Activated effector memory CD4-positive, alpha-beta T cell treated with Interleukin-2 at 50 U/mL for 16 hours (primary cell): ENCODE data around the gene SFTPA2.
"Not testable (repeated sequence)": the region's sequence is repeated elsewhere in the genome, so short reads cannot be mapped to it uniquely, and the experiment has no call there.

Experiments used
- DNase-seq: peaks from one replicate; pipeline ENCODE4 v3.0.0-alpha.2; 2020

SFTPA2 gene

GRCh38 chr10:79555354-79556309, 4.6 kb downstream of the SFTPA2 start:
- DNase-seq, result no peak

- DNase-seq, result no peak
Observed at GRCh38 chr10:79552143-79552542, 8.1 kb downstream of the SFTPA2 start.

- no peak for DNase-seq
Observed at GRCh38 chr10:79547973-79548372, 12.2 kb downstream of the SFTPA2 start.

- DNase-seq, result not testable (repeated sequence)
Observed at GRCh38 chr10:79547128-79547527, 13.1 kb downstream of the SFTPA2 start.

GRCh38 chr10:79544926-79545659, 15.1 kb downstream of the SFTPA2 start:
- not testable (repeated sequence) for DNase-seq

GRCh38 chr10:79544408-79544807, 15.8 kb downstream of the SFTPA2 start:
- not testable (repeated sequence) for DNase-seq

GRCh38 chr10:79542626-79543025, 17.6 kb downstream of the SFTPA2 start:
- DNase-seq, result no peak

GRCh38 chr10:79540930-79541329, 19.3 kb downstream of the SFTPA2 start:
- DNase-seq, result not testable (repeated sequence)

- DNase-seq, result not testable (repeated sequence)
Observed at GRCh38 chr10:79538311-79538710, 21.9 kb downstream of the SFTPA2 start.

GRCh38 chr10:79533903-79534175, 26.4 kb downstream of the SFTPA2 start:
- not testable (repeated sequence) for DNase-seq

GRCh38 chr10:79533142-79533902, 26.9 kb downstream of the SFTPA2 start:
- not testable (repeated sequence) for DNase-seq

- not testable (repeated sequence) for DNase-seq
Observed at GRCh38 chr10:79528261-79528660, 31.9 kb downstream of the SFTPA2 start.

- not testable (repeated sequence) for DNase-seq
Observed at GRCh38 chr10:79525049-79525710, 35.0 kb downstream of the SFTPA2 start.

- DNase-seq, result not testable (repeated sequence)
Observed at GRCh38 chr10:79523157-79523853, 36.9 kb downstream of the SFTPA2 start.

- not testable (repeated sequence) for DNase-seq
Observed at GRCh38 chr10:79522464-79522863, 37.7 kb downstream of the SFTPA2 start.

- not testable (repeated sequence) for DNase-seq
Observed at GRCh38 chr10:79521751-79522150, 38.5 kb downstream of the SFTPA2 start.

GRCh38 chr10:79517567-79517966, 42.6 kb downstream of the SFTPA2 start:
- DNase-seq, result not testable (repeated sequence)

- not testable (repeated sequence) for DNase-seq
Observed at GRCh38 chr10:79516532-79517205, 43.5 kb downstream of the SFTPA2 start.

GRCh38 chr10:79511891-79512583, 48.2 kb downstream of the SFTPA2 start, which contains the start of gene EIF5AL1:
TSS of gene EIF5AL1 (plus strand) at chr10:79512533. CDS start at chr10:79512650, 117 bp downstream.
- DNase-seq, result not testable (repeated sequence)

- not testable (repeated sequence) for DNase-seq
Observed at GRCh38 chr10:79509934-79510508, 50.2 kb downstream of the SFTPA2 start.
